RWPE1 (cell line): ENCODE measurements around the gene CSTF2T.
A peak's percentile ranks its signal among the peaks of the same experiment; 100 is the strongest.

Experiments used
- CTCF ChIA-PET: fragments of 350-600 bp; sonication (Branson Sonifier 250); formaldehyde crosslinking; extraction: SDS; loops from one replicate; lab custom pipeline; 2021; lab: Yijun Ruan, JAX
- POLR2A ChIA-PET: fragments of 400-600 bp; formaldehyde crosslinking; extraction: SDS; loops from one replicate; lab custom pipeline; 2020; ENCODE audit warnings: antibody characterized with exemption; ENCODE audit not compliant: low non-redundant PET; lab: Yijun Ruan, JAX
- DNase-seq: peaks from one replicate; pipeline ENCODE4 v3.0.0; 2012; ENCODE audit warnings: low spot score
- H3K27ac ChIP-seq: fragments of 450-650 bp; 2 replicates; pipeline ENCODE4 v1.5.1; 2017
- CTCF ChIP-seq: fragments of 450-650 bp; conservative IDR thresholded peaks from 2 replicates; pipeline ENCODE4 v1.5.1; 2017; ENCODE audit warnings: low read depth, mild to moderate bottlenecking

Gene CSTF2T

GRCh38 chr10:51700228-51700817 lies 928 bp upstream of the CSTF2T start:
- CTCF ChIA-PET, result interaction anchor here (0.8 kb wide), 1 partner anchor 53 kb away, joined by 4 read pairs; no protein-coding TSS in a partner anchor
- peak overlapping the region; percentile 85 for H3K27ac ChIP-seq
- POLR2A ChIA-PET, result no interaction called here
- DNase-seq, result peak; percentile 5
- TF ChIP-seq CTCF, result no peak

GRCh38 chr10:51699145-51699474 lies 285 bp downstream of the CSTF2T start:
- DNase-seq, result no peak

GRCh38 chr10:51698473-51699063 lies 827 bp downstream of the CSTF2T start:
- CTCF ChIA-PET, result no interaction called here
- DNase-seq, result no peak
- H3K27ac ChIP-seq, result peak overlapping the region; percentile 85
- no peak for TF ChIP-seq CTCF
- POLR2A ChIA-PET, result no interaction called here

More at GRCh38 chr10:51699145-51699474, 285 bp downstream of the CSTF2T start:
- H3K27ac ChIP-seq, result peak overlapping the region; percentile 85
- ChIA-PET POLR2A (no interaction called here), CTCF (no interaction called here)
- TF ChIP-seq CTCF, result no peak

GRCh38 chr10:51696251-51696650 lies 3.1 kb downstream of the CSTF2T start:
- H3K27ac ChIP-seq, result no peak overlapping the region
- ChIA-PET CTCF (no interaction called here), POLR2A (no interaction called here)
- no peak for DNase-seq
- no peak for TF ChIP-seq CTCF

- ChIA-PET CTCF (no interaction called here), POLR2A (no interaction called here)
- TF ChIP-seq CTCF, result no peak
- H3K27ac ChIP-seq, result no peak overlapping the region
- DNase-seq, result no peak
Observed at GRCh38 chr10:51694086-51694768, 5.2 kb downstream of the CSTF2T start.

- POLR2A ChIA-PET, result no interaction called here
- H3K27ac ChIP-seq, result no peak overlapping the region
- TF ChIP-seq CTCF, result no peak
- no peak for DNase-seq
- CTCF ChIA-PET, result no interaction called here
Observed at GRCh38 chr10:51691135-51691534, 8.3 kb downstream of the CSTF2T start.
